ENCODE measurements around the gene MPPED1. TPM values are rescaled to one million over a fixed set of nuclear protein-coding genes. Genes with fewer than 3 reads are reported as not detected.

The MPPED1 gene
- total RNA-seq, 2 experiments from 2014 or later = not detected

- no peak overlapping the region for H3K27ac Mint-ChIP-seq
- CTCF ChIA-PET = no interaction called here
- no peaks in the 10 kb centered on the region for H3K9me3 Mint-ChIP-seq
- H3K4me3 Mint-ChIP-seq = no peak overlapping the region
- no peak for DNase-seq
- intact Hi-C loops (cut with micrococcal nuclease) = no loop called here
- no peaks in the 10 kb centered on the region for H3K4me1 Mint-ChIP-seq (ENCODE audit: low read depth)
- H3K27me3 Mint-ChIP-seq = peaks cover 28% of the 10 kb centered on the region
- H3K36me3 Mint-ChIP-seq = no peaks in the 10 kb centered on the region
- POLR2A ChIA-PET = no interaction called here
Observed at GRCh38 chr22:43428521-43428920, 16.7 kb downstream of the MPPED1 start.

- intact Hi-C loops (cut with micrococcal nuclease) = no loop called here
- H3K36me3 Mint-ChIP-seq = no peaks in the 10 kb centered on the region
- H3K4me3 Mint-ChIP-seq = no peak overlapping the region
- ChIA-PET CTCF (no interaction called here), POLR2A (no interaction called here)
- no peaks in the 10 kb centered on the region for H3K4me1 Mint-ChIP-seq (ENCODE audit: low read depth)
- DNase-seq = no peak
- H3K27me3 Mint-ChIP-seq = peaks cover 29% of the 10 kb centered on the region
- H3K27ac Mint-ChIP-seq = no peak overlapping the region
- H3K9me3 Mint-ChIP-seq = no peaks in the 10 kb centered on the region
Observed at GRCh38 chr22:43429426-43429825, 17.6 kb downstream of the MPPED1 start.

- Mint-ChIP-seq H3K4me1 (ENCODE audit: low read depth) (no peaks in the 10 kb centered on the region), H3K27me3 (peaks cover 28% of the 10 kb centered on the region), H3K27ac (no peak overlapping the region), H3K9me3 (no peaks in the 10 kb centered on the region), H3K36me3 (no peaks in the 10 kb centered on the region), H3K4me3 (no peak overlapping the region)
- ChIA-PET POLR2A (no interaction called here), CTCF (no interaction called here)
- intact Hi-C loops (cut with micrococcal nuclease) = no loop called here
- DNase-seq = no peak
Observed at GRCh38 chr22:43431808-43432554, 20.2 kb downstream of the MPPED1 start.

DNA sequence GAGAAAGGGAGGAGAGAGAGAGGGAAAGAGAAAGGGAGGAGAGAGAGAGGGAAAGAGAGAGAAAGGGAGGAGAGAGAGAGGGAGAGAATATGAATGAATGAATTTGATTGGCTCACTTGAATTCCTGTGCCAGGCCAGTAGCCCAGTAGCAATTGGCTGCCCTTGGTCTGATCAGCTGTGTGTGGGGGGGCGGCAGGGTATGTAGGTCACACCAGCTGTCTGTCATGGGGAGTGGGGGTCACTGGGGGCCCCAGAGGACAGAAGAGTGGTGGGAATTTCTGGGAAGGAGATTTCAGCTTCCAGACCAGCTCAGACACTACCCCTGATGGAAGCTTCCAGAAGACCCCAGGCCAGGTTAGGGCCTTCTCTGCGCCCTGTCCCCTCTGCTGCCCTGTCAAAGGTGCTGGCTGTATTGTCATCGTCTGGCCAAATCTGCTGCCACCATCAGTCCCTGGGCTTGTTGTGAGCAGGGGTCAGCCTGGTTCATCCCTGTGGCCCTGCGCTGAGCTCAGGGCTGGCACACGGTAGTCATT, 21.1 kb downstream of the MPPED1 start:
- intact Hi-C loops (cut with micrococcal nuclease) = no loop called here
- POLR2A ChIA-PET = no interaction called here
- H3K36me3 Mint-ChIP-seq = no peaks in the 10 kb centered on the region
- H3K9me3 Mint-ChIP-seq = no peaks in the 10 kb centered on the region
- H3K27me3 Mint-ChIP-seq = peaks cover 26% of the 10 kb centered on the region
- H3K27ac Mint-ChIP-seq = no peak overlapping the region
- H3K4me1 Mint-ChIP-seq (ENCODE audit: low read depth) = no peaks in the 10 kb centered on the region
- CTCF ChIA-PET = no interaction called here
- no peak for DNase-seq
- no peak overlapping the region for H3K4me3 Mint-ChIP-seq

GRCh38 chr22:43433451-43434274, 21.8 kb downstream of the MPPED1 start:
- Mint-ChIP-seq H3K27ac (no peak overlapping the region), H3K27me3 (peaks cover 28% of the 10 kb centered on the region), H3K4me1 (ENCODE audit: low read depth) (no peaks in the 10 kb centered on the region), H3K9me3 (no peaks in the 10 kb centered on the region), H3K4me3 (no peak overlapping the region), H3K36me3 (no peaks in the 10 kb centered on the region)
- intact Hi-C loops (cut with micrococcal nuclease) = no loop called here
- DNase-seq = no peak
- ChIA-PET CTCF (no interaction called here), POLR2A (no interaction called here)

DNA sequence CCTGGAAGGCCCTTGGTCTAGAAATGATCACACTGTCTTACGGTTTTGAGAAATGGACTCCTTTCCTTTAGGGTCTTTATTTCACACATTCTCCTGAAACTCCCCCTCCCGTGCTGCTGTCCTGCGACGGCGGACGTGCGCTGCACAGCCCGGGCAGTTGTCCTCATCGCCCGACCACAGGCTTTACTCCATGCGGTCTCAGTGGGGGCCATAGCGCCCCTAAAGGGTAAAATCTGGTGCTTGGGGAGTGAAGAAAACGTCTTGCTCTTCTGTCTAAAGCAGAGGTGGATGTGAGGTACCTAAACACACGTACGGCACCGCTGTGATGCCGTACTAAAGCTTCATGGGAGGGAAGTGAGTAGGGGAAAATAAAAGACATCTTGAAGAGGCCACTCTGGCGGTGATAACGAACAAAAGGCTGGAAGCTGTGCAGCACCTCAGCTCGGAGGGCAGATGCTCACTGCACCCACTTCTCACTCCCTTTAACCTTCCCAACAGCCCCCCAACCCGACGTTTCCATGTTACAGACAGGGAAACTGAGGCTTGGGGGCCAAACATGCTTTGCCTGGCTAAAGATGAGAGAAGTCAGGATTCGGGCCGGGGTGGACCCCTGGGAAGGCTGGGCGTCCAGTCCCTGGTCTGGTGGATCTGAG, 22.6 kb downstream of the MPPED1 start:
- Mint-ChIP-seq H3K4me1 (ENCODE audit: low read depth) (no peaks in the 10 kb centered on the region), H3K36me3 (no peaks in the 10 kb centered on the region), H3K9me3 (no peaks in the 10 kb centered on the region)

DNA sequence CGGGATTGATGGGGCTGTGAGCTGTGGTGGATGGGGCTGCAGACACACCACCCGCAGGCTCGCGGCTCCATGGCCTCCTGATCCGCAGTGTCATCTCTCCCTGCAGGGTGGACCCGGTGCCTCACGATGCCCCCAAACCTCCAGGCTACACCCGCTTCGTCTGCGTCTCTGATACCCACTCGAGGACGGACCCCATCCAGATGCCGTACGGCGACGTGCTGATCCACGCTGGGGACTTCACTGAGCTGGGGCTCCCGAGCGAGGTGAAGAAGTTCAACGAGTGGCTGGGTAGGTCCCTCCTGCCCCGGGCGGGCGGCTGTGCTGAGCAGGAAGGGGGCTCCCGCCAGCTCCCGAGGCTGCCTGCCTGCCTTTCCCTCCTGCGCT, 23.1 kb downstream of the MPPED1 start:
- Mint-ChIP-seq H3K4me1 (ENCODE audit: low read depth) (no peaks in the 10 kb centered on the region), H3K9me3 (no peaks in the 10 kb centered on the region), H3K27me3 (peaks cover 23% of the 10 kb centered on the region), H3K36me3 (no peaks in the 10 kb centered on the region), H3K4me3 (no peak overlapping the region), H3K27ac (no peak overlapping the region)
- ChIA-PET CTCF (no interaction called here), POLR2A (no interaction called here)
- intact Hi-C loops (cut with micrococcal nuclease) = no loop called here
- no peak for DNase-seq

More for the DNA sequence above, 22.6 kb downstream of the MPPED1 start:
- CTCF ChIA-PET = no interaction called here
- POLR2A ChIA-PET = no interaction called here
- no peak for DNase-seq
- Mint-ChIP-seq H3K4me3 (no peak overlapping the region), H3K27me3 (peaks cover 28% of the 10 kb centered on the region), H3K27ac (no peak overlapping the region)
- intact Hi-C loops (cut with micrococcal nuclease) = no loop called here

DNA sequence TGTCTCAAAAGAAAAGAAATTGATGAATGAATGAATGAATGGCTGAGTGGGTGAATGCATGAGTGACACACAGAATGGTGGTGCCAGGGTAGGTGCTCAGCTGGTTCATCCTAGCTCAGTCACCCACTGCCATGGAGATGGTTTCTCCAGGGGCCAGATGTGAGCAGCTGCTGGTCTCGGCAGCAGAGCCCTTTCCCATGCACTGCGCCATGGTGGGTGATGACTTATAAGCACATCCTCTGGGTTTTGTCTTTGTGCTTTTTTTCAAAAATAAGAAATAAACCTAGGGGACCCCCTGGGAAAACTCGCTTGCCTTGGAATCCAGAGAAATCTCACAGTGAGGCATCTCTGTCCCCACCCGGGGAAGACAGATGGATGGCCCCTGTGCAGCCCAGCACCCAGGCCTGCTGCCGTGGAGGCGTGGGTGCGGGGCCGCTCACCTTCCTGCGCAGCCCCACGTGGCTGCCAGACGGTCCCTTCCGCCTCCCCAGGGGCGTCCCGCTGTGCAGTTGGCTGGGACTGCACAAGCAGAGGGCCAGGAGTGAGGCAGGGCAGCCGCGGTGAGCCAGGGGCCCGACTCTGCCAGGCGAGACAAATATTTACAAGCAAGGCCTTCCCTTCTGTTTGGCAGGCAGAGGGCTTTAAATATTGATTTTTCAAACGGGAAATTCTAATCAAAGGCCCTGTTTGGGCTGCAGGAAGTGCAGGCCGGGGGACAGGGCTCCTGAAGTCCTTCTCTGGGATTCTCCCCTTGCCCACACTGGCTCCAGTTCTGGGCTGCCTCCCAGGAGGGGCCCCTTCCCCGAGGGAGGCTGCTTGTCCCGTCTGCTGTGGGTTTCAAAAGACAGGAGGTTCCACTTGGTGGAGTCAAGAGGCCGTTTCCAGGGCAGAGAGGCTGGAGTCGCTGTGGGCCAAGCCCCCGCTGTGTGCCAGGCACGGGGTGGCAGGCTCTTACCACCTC, 24.3 kb downstream of the MPPED1 start:
- CTCF ChIA-PET = no interaction called here
- no peaks in the 10 kb centered on the region for H3K4me1 Mint-ChIP-seq (ENCODE audit: low read depth)

DNA sequence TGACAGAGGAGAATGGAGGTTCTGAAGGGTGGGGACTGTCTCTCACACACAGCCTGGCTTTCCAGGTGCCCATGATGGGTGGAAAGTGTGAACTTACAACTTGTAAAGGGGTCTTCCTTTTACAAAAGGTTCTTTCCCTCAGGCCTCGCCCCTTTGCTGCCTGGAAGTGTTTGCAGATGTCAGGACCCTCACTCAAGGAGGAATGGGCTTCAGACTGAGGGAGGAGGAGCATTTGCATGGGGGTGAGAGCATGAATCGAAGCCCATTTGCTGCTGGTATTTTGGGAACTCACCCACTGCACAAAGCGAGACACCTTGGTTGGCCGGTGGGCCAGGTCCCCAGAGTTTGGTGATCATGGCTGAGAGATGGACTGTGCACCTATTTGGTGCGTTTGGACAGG, 25.1 kb downstream of the MPPED1 start:
- Mint-ChIP-seq H3K36me3 (no peaks in the 10 kb centered on the region), H3K4me3 (no peak overlapping the region), H3K4me1 (ENCODE audit: low read depth) (no peaks in the 10 kb centered on the region), H3K27me3 (peaks cover 12% of the 10 kb centered on the region), H3K27ac (no peak overlapping the region), H3K9me3 (no peaks in the 10 kb centered on the region)
- ChIA-PET CTCF (no interaction called here), POLR2A (no interaction called here)
- intact Hi-C loops (cut with micrococcal nuclease) = no loop called here
- DNase-seq = no peak

More for the DNA sequence above, 24.3 kb downstream of the MPPED1 start:
- no peak for DNase-seq
- Mint-ChIP-seq H3K27me3 (peaks cover 19% of the 10 kb centered on the region), H3K27ac (no peak overlapping the region), H3K4me3 (no peak overlapping the region), H3K36me3 (no peaks in the 10 kb centered on the region), H3K9me3 (no peaks in the 10 kb centered on the region)
- intact Hi-C loops (cut with micrococcal nuclease) = no loop called here
- POLR2A ChIA-PET = no interaction called here

DNA sequence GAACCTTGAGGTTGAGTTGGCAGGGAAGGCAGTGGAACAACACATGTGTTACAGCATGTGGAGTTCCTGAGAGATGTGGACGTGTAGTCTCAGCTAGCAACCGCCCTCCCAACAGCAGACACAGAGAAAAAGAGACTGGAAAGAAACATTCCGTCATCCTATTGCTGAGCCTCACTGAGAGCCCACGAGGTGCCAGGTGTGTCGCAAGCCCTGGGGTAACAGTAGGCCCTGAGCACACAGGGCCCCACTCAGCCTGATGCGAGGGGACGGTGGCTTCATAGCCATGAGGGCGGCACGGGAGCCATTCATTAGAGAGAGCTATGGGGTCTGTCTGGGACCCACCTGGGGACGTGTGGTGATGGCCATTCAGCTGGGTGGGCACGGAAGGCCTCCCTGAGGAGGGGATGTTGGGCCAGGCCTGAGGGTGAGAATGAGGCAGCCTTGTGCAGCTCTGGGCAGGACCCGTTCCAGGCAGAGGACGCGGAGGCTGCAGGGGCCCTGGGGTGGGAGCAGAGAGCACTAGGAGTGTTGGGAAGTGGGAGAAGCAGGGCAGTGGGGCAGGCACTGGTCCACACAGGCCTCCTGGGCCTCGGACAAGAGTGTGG, 26.2 kb downstream of the MPPED1 start:
- Mint-ChIP-seq H3K9me3 (no peaks in the 10 kb centered on the region), H3K4me3 (no peak overlapping the region), H3K4me1 (ENCODE audit: low read depth) (no peaks in the 10 kb centered on the region), H3K27me3 (peaks cover 12% of the 10 kb centered on the region), H3K36me3 (no peaks in the 10 kb centered on the region), H3K27ac (no peak overlapping the region)
- POLR2A ChIA-PET = no interaction called here
- no peak for DNase-seq
- CTCF ChIA-PET = no interaction called here
- intact Hi-C loops (cut with micrococcal nuclease) = no loop called here

GRCh38 chr22:43438666-43439347, 27.0 kb downstream of the MPPED1 start:
- H3K9me3 Mint-ChIP-seq = no peaks in the 10 kb centered on the region
- DNase-seq = no peak
- H3K27me3 Mint-ChIP-seq = peaks cover 11% of the 10 kb centered on the region
- intact Hi-C loops (cut with micrococcal nuclease) = no loop called here
- H3K4me1 Mint-ChIP-seq (ENCODE audit: low read depth) = no peaks in the 10 kb centered on the region
- no peaks in the 10 kb centered on the region for H3K36me3 Mint-ChIP-seq
- H3K4me3 Mint-ChIP-seq = no peak overlapping the region
- ChIA-PET CTCF (no interaction called here), POLR2A (no interaction called here)
- H3K27ac Mint-ChIP-seq = no peak overlapping the region
